Measurements from ENCODE around the gene ACTL9.
A peak's percentile ranks its signal among the peaks of the same experiment; 100 is the strongest.
"Not testable (repeated sequence)": the region's sequence is repeated elsewhere in the genome, so short reads cannot be mapped to it uniquely, and the experiment has no call there.

The ACTL9 gene, protein sequence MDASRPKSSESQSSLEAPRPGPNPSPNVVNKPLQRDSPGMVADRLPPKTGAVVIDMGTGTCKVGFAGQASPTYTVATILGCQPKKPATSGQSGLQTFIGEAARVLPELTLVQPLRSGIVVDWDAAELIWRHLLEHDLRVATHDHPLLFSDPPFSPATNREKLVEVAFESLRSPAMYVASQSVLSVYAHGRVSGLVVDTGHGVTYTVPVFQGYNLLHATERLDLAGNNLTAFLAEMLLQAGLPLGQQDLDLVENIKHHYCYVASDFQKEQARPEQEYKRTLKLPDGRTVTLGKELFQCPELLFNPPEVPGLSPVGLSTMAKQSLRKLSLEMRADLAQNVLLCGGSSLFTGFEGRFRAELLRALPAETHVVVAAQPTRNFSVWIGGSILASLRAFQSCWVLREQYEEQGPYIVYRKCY
- 0 reads per million in 4 donors for total RNA-seq

DNA sequence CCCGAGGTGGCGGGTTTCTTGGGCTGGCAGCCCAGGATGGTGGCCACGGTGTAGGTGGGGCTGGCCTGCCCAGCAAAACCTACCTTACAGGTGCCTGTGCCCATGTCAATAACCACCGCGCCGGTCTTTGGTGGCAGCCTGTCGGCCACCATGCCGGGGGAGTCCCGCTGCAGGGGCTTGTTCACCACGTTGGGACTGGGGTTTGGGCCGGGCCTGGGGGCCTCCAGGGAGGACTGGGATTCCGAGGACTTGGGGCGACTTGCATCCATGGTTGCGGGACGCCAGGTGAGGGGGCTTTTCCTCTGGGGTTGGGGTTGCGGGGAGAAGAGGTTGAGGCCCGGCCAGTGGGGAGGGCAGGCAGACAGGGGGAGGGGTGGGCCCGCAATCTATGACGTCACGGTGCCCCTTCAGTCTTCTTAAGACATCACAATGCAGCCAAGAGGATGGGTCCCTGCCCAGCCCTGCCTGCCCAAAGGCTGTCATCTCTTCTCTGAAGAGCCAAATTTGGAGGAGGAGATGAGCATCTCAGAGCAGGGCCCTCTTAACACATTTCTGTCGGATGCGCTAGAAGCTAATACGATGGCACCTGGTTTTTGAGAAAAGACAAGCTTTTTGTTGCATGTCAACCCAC is at the start of gene ACTL9:
TSS of gene ACTL9 (minus strand) at position 363 of the 631 bp plus-strand sequence. CDS start at position 269, 94 bp downstream.
- no peak for DNase-seq

DNA sequence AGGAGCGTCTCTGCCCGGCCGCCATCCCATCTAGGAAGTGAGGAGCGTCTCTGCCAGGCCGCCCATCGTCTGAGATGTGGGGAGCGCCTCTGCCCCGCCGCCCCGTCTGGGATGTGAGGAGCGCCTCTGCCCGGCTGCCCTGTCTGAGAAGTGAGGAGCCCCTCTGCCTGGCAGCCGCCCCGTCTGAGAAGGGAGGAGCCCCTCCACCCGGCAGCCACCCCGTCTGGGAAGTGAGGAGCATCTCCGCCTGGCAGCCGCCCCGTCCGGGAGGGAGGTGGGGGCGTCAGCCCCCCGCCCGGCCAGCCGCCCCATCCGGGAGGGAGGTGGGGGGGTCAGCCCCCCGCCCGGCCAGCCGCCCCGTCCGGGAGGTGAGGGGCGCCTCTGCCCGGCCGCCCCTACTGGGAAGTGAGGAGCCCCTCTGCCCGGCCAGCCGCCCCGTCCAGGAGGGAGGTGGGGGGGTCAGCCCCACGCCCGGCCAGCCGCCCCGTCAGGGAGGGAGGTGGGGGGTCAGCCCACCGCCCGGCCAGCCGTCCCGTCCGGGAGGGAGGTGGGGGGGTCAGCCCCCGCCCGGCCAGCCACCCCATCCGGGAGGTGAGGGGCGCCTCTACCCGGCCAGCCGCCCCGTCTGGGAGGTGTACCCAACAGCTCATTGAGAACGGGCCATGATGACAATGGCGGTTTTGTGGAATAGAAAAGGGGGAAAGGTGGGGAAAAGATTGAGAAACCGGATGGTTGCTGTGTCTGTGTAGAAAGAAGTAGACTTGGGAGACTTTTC is 40.9 kb upstream of the ACTL9 start:
- DNase-seq: not testable (repeated sequence)

GRCh38 chr19:8738377-8738776 is 39.8 kb upstream of the ACTL9 start:
- no peak for DNase-seq

GRCh38 chr19:8731428-8732169 is 33.0 kb upstream of the ACTL9 start:
- DNase-seq: no peak

DNA sequence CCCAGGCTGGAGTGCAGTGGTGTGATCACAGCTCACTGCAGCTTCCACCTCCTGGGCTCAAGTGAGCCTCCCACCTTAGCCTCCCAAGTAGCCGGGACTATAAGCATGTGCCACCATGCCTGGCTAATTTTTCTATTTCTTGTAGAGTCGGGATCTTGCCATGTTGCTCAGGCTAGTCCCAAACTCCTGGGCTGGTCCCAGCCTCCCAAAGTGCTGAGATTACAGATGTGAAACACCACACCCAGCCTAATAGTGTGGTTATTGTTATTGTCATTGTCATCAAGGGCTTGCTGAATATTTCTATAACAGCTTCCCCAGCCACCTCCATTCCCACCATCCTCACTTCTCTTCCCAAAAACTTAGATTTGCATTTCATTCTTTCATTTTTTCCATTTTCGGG is 25.7 kb upstream of the ACTL9 start:
- no peak for DNase-seq

- DNase-seq: no peak
Observed at GRCh38 chr19:8722032-8722431, 23.4 kb upstream of the ACTL9 start.

DNA sequence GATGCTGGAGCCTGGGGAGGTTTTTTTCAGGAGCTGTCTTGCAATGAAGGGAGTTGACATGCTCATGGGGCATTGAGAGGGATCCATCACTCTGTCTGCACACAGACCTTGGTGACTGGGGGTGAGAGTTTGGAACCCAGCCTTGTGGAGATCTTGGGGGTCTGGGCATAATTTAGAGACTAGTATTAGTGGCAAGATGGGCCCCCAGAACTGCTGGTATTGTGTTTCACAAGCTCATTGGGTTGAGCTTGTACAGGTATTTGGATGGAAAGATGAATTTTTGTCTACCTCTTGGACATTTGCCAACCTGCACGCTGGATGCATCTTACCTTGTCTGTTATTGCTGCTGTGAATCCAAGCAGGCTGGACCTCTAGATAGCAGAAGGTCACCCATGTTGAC is 22.7 kb upstream of the ACTL9 start, which contains the start of gene OR2Z1:
TSS of gene OR2Z1 (plus strand) at position 301 of the 400 bp plus-strand sequence. CDS start 9,395 bp downstream, outside the sequence.
- DNase-seq: no peak

GRCh38 chr19:8710337-8710736 is 11.7 kb upstream of the ACTL9 start:
- not testable (repeated sequence) for DNase-seq

GRCh38 chr19:8705742-8706141 is 7.1 kb upstream of the ACTL9 start:
- DNase-seq: peak in 1 of 5 donors; percentile 47

- peak in 1 of 5 donors; percentile 28 for DNase-seq
Observed at GRCh38 chr19:8705304-8705703, 6.7 kb upstream of the ACTL9 start.

- DNase-seq: no peak
Observed at GRCh38 chr19:8703223-8703622, 4.6 kb upstream of the ACTL9 start.

GRCh38 chr19:8702350-8702749 is 3.8 kb upstream of the ACTL9 start:
- peak in 1 of 5 donors; percentile 65 for DNase-seq

- no peak for DNase-seq
Observed at GRCh38 chr19:8700956-8701355, 2.4 kb upstream of the ACTL9 start.

DNA sequence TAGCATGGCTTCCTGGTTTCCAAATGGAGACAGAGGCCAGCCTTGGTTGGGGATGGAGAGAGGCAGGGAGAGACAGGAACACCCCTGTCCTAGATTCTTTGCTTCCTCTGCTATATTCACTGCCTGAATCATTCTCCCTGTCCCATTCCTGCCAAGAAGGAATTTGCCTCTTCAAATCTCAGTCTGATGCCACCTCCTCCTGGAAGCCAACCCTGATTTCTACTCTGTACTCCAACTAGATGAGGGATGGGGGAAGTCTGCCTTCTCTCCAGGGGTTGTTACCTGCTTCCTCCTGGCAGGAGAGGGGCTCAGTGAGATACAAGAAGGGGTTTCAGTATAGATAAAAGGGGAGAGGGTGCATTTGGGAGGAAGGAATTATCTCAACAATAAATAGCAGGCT is 1.3 kb upstream of the ACTL9 start:
- DNase-seq: no peak

- no peak for DNase-seq
Observed at GRCh38 chr19:8697671-8698432, 743 bp downstream of the ACTL9 start.

- DNase-seq: no peak
Observed at GRCh38 chr19:8696993-8697392, 1.6 kb downstream of the ACTL9 start.

DNA sequence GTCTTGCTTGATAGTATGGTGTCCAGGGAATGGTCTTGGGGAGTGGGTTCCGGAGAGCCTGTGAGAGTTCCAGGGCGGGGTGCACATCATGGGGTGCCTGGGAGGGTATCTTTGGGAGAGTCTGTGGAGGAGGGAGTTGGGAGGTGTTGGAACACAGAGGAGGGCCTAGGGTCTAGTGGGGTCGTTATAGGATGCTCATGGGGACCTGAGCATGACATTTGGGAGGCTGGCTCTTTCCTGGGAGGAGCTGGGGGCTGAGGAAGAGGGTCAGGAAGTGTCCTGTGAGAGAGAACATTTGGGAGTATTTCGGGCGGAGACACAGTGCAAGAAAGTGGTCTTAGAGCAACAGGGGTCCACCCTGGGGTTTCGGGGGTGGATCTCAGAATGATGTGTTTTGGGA is 2.7 kb downstream of the ACTL9 start:
- no peak for DNase-seq

- no peak for DNase-seq
Observed at GRCh38 chr19:8695501-8695900, 3.1 kb downstream of the ACTL9 start.

DNA sequence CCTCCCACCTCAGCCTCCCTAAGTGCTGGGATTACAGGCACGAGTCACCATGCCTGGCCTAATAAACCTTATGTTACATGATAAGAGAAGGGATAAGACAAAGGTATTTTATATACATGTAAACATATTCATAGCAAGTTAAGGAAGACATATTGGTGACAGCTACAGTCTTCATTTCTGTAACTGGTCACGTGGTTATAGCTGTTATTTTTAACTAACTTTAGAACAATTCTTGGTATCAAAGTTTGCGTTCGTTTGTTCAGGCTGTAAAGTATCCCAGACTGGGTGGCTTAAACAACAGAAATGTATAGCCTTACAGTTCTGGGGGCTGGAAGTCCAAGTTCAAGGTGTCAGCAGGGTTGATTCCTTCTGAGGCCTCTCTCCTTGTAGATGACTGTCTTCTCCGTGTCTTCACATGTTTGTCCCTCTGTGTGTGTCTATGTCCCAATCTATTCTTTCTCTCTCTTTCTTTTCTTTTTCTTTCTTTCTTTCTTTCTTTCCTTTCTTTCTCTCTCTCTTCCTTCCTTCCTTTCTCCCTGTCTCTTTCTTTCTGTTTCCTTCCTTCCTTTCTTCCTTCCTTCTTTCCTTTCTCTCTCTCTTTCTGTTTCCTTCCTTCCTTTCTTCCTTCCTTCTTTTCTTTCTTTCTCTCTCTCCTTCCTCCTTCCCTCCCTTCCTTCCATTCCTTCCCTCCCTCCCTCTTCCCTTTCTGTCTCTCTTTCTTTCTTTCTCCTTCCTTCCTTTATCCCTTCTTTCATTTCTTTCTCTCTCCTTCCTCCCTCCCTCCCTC is 7.6 kb downstream of the ACTL9 start:
- DNase-seq: no peak

- DNase-seq: no peak
Observed at GRCh38 chr19:8688930-8689329, 9.7 kb downstream of the ACTL9 start.

DNA sequence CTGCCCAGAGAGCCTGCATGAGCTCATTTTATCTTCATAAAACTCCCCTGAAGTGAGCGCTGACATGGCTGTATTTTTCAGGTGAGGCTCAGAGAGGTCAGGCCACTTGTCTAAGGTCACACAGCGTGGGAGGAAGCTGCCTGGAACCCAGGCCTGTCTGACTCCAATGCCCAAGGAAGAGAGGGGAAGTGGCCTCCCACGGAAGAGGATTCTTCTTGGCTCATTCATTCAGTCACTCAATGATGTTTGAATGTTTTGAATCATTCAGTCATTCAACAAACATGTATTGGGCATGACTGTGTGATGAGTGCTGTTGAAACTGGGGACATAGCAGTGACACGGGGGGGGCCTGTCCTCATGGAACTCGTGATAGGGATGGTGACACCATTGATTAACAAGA is 12.0 kb downstream of the ACTL9 start:
- no peak for DNase-seq

All from T-helper 1 cell (primary cell).